Spleen (tissue), 7 donors: Measurements from ENCODE around the gene ADGRD1.

Source experiments
- CTCF ChIP-seq, 11 experiments: fragments of 200-600 bp in 7 of 11; fragments of 450-650 bp in 4 of 11; sonication (generic) in 4 of 11; IDR thresholded peaks in 8 of 11; conservative IDR thresholded peaks in 3 of 11; 1 replicate in 7 of 11; 2 replicates in 4 of 11; pipeline versions ENCODE4 v1.4.0 to v1.8.0; 2016 to 2021; ENCODE audit warnings: antibody characterized with exemption in 11 of 11, inconsistent platforms in 4 of 11, mild to moderate bottlenecking in 1 of 11
- POLR2AphosphoS5 ChIP-seq, 3 donors: sonication (generic); formaldehyde crosslinking; IDR thresholded peaks; one replicate each; pipeline ENCODE4 v1.5.1; 2017; ENCODE audit warnings: antibody characterized with exemption in 3 of 3
- donor health status: DM: no; HTN: no; CAD: no; lungs with moderate emphysema.
- donor health status: DM: no; HTN: no; CAD: no.
- donor health status: DM: no; HTN: no; CAD: no.

DNA sequence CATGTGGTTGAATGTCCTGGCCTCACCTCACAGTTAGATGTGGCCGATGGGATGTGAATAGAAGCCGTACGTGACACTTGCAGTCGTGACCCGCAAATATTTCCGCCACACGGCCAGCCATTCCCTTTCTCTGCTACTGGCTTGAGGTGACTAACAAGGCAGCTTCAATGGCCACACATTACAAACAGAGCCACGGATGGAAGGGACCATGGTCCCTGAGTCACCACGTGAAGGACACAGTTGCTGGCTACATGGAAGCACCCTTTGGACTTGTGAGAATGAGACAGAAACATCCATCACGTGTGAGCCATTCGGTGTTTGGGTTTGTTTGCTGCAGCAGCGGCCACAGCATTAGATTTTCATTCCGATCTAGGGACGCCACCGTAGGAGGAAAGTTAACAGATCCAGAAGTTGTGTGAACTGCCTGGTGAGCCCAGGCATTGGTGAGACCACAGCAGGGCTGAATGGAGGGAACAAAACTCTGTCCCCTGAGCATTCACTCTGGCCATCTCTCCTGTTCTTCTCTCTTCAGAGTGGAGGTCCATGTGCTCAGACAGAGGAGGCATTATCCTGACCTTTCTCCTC is 33.5 kb upstream of the ADGRD1 start:
- TF ChIP-seq POLR2AphosphoS5 (IDR thresholded peaks at IDR 0.05) (no peak), CTCF (IDR thresholded peaks at IDR 0.05 in 8 of 11, conservative IDR thresholded peaks at IDR 0.05 in 3 of 11) (no peak)
